SK-N-MC (cell line): Measurements from ENCODE around the gene RPS28.
"Not testable (repeated sequence)": the region's sequence is repeated elsewhere in the genome, so short reads cannot be mapped to it uniquely, and the experiment has no call there.

Experiments used
- DNase-seq: peaks from one replicate; pipeline ENCODE4 v3.0.0-alpha.2; 2011; ENCODE audit warnings: low read depth, low spot score
- H3K27ac ChIP-seq: fragments of 200-600 bp; sonication (generic); 2 replicates; pipeline ENCODE4 v1.5.1; 2016; ENCODE audit warnings: mixed run types
- H3K36me3 ChIP-seq: fragments of 200-600 bp; sonication (generic); 2 replicates; pipeline ENCODE4 v1.6.1; 2017; ENCODE audit warnings: antibody characterized with exemption, low read length, mixed read lengths; ENCODE audit not compliant: insufficient read depth
- H3K4me3 ChIP-seq: fragments of 200-600 bp; sonication (generic); 2 replicates; pipeline ENCODE4 v1.5.1; 2016
- H3K9ac ChIP-seq: fragments of 200-600 bp; sonication (generic); 2 replicates; pipeline ENCODE4 v1.8.0; 2017; ENCODE audit warnings: mixed run types, mixed read lengths; ENCODE audit not compliant: insufficient read length
- H3K9me3 ChIP-seq: fragments of 200-600 bp; sonication (generic); 2 replicates; pipeline ENCODE4 v1.6.1; 2017; ENCODE audit warnings: low read depth, mild to moderate bottlenecking, antibody characterized with exemption, low read length, moderate library complexity, mixed read lengths
- EZH2 ChIP-seq: fragments of 200-600 bp; sonication (generic); IDR thresholded peaks from one replicate; pipeline ENCODE4 v1.6.1; 2017; ENCODE audit warnings: antibody characterized with exemption
- FOXP2 ChIP-seq: optimal IDR thresholded peaks from 2 replicates; pipeline ENCODE3; 2011; ENCODE audit warnings: mild to moderate bottlenecking, moderate library complexity; ENCODE audit not compliant: insufficient read depth; ENCODE audit errors: extremely low read length, control extremely low read depth
- POLR2AphosphoS5 ChIP-seq: IDR thresholded peaks from 2 replicates; pipeline ENCODE4 v1.6.1; 2012; ENCODE audit warnings: mild to moderate bottlenecking, low read depth, low read length, borderline replicate concordance

The RPS28 gene

DNA sequence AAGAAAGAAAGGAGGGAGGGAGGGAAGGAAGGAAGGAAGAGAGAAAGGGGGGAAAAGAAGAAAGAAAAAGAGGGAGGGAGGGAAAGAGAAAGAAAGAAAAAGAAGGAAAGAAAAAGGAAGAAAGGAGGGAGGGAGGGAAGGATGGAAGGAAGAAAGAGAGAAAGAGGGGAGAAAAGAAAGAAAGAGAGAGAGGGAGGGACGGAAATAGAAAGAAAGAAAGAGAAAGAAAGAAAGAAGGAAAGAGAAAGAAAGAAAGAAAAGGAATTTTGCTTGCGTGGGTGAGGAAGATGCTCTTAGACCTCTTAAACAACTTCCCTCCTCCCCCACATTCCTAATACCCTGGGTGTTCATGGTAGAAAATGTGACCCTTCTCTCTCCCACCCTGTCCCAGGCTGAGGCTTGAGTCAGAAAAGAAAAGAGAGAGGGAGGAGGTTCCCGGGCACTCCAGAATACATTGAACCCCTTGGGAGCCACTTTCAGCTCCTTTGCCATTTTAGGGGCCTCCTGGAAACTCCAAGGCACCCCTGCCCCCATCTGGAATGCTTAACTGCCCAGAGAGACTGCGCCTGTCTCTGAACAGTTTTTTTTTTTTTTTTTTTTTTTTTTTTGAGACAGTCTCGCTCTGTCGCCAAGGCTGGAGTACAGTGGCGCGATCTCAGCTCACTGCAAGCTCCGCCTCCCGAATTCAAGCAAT is 31.0 kb downstream of the RPS28 start:
- Histone ChIP-seq H3K27ac (peak overlapping the region; percentile 97), H3K4me3 (peak overlapping the region; percentile 69), H3K36me3 (no peaks in the 10 kb centered on the region), H3K9ac (peak overlapping the region; percentile 75), H3K9me3 (no peaks in the 10 kb centered on the region)
- no peak for TF ChIP-seq EZH2
- no peak for TF ChIP-seq POLR2AphosphoS5
- TF ChIP-seq FOXP2: no peak
- DNase-seq: peak; percentile 57

DNA sequence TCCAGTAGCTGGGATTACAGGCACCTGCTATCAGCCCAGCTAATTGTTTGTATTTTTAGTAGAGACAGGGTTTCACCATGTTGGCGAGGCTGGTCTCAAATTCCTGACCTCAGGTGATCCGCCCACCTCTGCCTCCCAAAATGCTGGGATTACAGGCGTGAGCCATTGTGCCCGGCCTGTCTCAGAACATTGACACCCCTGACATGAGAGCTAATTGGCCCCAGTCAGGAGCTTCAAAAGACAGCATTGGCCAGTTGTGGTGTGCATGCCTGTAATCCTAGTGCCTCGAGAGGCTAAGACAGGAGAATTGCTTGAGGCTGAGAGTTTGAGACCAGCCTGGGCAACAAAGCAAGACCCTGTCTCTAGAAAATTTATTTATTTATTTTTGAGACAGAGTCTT is 31.5 kb downstream of the RPS28 start:
- not testable (repeated sequence) for DNase-seq, H3K9me3 ChIP-seq, H3K36me3 ChIP-seq
- H3K4me3 ChIP-seq: peak overlapping the region; percentile 69
- peak overlapping the region; percentile 97 for H3K27ac ChIP-seq
- H3K9ac ChIP-seq: peak overlapping the region; percentile 45

DNA sequence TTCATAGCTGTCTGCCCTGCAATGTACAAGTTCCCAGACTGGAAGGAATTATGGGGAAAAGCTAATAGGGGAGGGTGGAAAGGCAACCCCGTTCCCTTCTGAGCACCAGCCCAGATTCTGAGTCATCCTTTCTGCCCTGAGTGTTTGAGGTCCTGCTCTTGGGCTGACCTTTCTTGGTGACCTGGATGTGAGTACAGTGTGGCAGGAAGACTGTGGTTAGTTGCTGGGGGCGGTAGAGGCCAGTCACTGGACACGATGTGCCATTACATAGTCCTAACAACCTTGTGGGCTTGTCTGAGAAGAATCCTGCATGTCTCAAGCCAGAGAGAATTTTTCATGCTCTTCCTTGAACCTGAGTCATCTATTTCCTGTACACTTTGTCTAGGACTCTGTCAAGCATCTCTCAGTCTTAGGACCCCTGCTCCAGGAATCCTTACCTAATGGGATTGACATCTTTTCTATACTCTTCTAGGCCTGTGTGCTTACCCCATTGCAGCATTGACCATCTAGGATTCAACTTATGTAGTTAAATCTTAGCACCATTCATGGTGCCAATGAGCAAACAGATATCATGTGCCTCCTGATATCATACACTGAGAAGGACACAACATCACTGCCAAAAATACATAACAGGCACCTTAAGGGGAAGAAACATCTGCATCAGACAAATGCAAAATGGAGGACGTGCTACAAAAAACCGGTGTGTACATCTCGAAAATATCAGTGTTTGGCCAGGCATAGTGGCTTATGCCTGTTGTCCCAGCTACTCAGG is 34.5 kb downstream of the RPS28 start:
- TF ChIP-seq FOXP2: no peak
- no peak for TF ChIP-seq EZH2
- no peak for TF ChIP-seq POLR2AphosphoS5
- Histone ChIP-seq H3K9ac (no peak overlapping the region), H3K9me3 (no peaks in the 10 kb centered on the region), H3K36me3 (no peaks in the 10 kb centered on the region), H3K27ac (0 out of 2 replicates have a peak overlapping the region, but pooled peaks have one; percentile 2), H3K4me3 (no peak overlapping the region)
- DNase-seq: no peak

DNA sequence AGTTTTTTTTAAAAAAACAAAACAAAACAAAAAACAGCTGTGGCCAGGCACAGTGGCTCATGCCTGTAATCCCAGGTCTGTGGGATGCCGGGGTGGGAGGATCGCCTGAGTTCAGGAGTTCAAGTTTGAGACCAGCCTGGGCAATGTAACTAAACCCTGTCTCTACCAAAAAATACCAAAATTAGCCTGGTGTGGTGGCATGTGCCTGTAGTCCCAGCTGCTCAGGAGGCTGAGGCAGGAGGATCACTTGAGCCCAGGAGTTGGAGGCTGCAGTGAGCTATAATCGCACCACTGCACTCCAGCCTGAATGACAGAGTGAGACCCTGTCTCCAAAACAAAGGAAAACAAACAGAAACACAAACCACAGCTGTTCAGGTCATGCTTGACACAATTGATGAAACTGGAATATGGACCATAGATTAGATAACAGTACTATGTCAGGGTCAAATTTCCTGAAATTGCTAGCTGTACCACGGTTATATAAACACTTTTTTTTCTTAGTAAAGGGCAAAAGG is 35.8 kb downstream of the RPS28 start:
- peak overlapping the region; percentile 9; the same call in 1 of the 2 replicates for H3K27ac ChIP-seq
- TF ChIP-seq EZH2 (no peak), FOXP2 (no peak), POLR2AphosphoS5 (no peak)

GRCh38 chr19:8358948-8359347 is 37.7 kb downstream of the RPS28 start:
- H3K9ac ChIP-seq: no peak overlapping the region
- no peaks in the 10 kb centered on the region for H3K9me3 ChIP-seq
- TF ChIP-seq POLR2AphosphoS5: no peak
- TF ChIP-seq FOXP2: no peak
- TF ChIP-seq EZH2: no peak
- H3K36me3 ChIP-seq: no peaks in the 10 kb centered on the region
- DNase-seq: no peak
- no peak overlapping the region for H3K4me3 ChIP-seq
- no peak overlapping the region for H3K27ac ChIP-seq

More for the DNA sequence above, 35.8 kb downstream of the RPS28 start:
- H3K9ac ChIP-seq: no peak overlapping the region
- no peak for DNase-seq
- H3K4me3 ChIP-seq: no peak overlapping the region
- H3K36me3 ChIP-seq: no peaks in the 10 kb centered on the region
- no peaks in the 10 kb centered on the region for H3K9me3 ChIP-seq

DNA sequence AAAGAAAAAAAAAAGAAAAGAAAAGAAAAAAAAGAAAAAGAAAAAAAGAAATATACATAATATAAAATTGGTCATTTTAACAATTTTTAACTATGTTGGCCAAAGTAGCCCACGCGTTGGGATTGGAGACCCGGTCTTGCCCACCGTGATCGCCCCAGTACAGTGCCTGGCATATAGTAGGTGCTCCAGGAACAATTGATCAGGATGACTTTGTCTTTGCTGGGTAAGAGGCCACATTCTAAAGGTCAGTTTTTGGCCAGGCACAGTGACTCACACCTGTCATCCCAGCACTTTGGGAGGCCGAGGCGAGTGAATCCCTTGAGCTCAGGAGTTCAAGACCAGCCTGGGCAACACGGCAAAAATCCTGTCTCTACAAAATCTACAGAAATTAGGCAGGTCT is 38.9 kb downstream of the RPS28 start:
- Histone ChIP-seq H3K36me3 (no peaks in the 10 kb centered on the region), H3K9me3 (no peaks in the 10 kb centered on the region), H3K4me3 (no peak overlapping the region), H3K9ac (no peak overlapping the region), H3K27ac (no peak overlapping the region)
- no peak for TF ChIP-seq EZH2
- DNase-seq: no peak

GRCh38 chr19:8361921-8362793 is 40.9 kb downstream of the RPS28 start:
- peak overlapping the region; percentile 25; the same call in 1 of the 2 replicates for H3K27ac ChIP-seq
- no peak overlapping the region for H3K9ac ChIP-seq
- H3K36me3 ChIP-seq: no peaks in the 10 kb centered on the region
- H3K4me3 ChIP-seq: peak overlapping the region; percentile 25; the same call in 1 of the 2 replicates
- H3K9me3 ChIP-seq: no peaks in the 10 kb centered on the region
- TF ChIP-seq EZH2: no peak
- no peak for TF ChIP-seq FOXP2
- TF ChIP-seq POLR2AphosphoS5: no peak
- no peak for DNase-seq

DNA sequence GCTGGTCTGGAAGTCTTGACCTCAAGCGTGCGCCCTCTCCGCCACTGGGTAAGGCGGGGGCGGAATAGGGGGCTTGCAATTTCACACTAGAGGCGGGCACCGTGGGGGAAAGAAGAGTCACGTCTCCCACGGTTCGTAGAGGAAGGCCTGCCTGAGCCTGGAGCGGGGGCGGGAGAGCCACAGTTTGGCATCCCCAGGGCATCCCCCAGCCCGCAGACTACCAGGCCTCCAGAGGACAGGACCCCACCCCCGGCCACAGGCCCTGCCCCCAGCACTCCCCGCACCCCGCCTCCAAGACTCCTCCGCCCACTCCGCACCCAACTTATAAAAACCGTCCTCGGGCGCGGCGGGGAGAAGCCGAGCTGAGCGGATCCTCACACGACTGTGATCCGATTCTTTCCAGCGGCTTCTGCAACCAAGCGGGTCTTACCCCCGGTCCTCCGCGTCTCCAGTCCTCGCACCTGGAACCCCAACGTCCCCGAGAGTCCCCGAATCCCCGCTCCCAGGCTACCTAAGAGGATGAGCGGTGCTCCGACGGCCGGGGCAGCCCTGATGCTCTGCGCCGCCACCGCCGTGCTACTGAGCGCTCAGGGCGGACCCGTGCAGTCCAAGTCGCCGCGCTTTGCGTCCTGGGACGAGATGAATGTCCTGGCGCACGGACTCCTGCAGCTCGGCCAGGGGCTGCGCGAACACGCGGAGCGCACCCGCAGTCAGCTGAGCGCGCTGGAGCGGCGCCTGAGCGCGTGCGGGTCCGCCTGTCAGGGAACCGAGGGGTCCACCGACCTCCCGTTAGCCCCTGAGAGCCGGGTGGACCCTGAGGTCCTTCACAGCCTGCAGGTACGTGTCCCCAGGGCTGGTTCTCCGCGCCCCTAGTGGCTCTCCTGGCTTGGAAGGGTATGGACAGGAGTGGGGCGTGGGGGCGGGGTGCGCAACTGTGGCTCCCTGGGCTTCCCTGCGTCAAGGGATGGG is 42.8 kb downstream of the RPS28 start, which contains the start of gene ANGPTL4:
TSS of gene ANGPTL4 (plus strand) at position 353 of the 969 bp plus-strand sequence. CDS start at position 520, 167 bp downstream.
- Histone ChIP-seq H3K9ac (peak within 1 kb of the TSS; percentile 66), H3K4me3 (peak within 1 kb of the TSS; percentile 87), H3K9me3 (no peaks in the 10 kb centered on the region), H3K36me3 (no peaks in the 10 kb centered on the region; the same call in 1 of the 2 replicates), H3K27ac (0 out of 2 replicates have a peak within 1 kb of the TSS, but pooled peaks have one; percentile 25)
- TF ChIP-seq EZH2: no peak
- peak; percentile 90 for TF ChIP-seq POLR2AphosphoS5
- no peak for DNase-seq
